Peyer's patch (tissue), 4 donors: Measurements from ENCODE around the gene TBC1D10B. TPM values are rescaled to one million over a fixed set of nuclear protein-coding genes. Genes with fewer than 3 reads are reported as not detected.

Source experiments
- DNase-seq, 3 donors: peaks; one replicate each; pipeline ENCODE4 v3.0.0-alpha.2; 2017 to 2019
- H3K27ac ChIP-seq, 4 donors: fragments of 200-600 bp; sonication (generic); one replicate each; pipeline ENCODE4 v1.5.1; 2016 to 2019
- H3K27me3 ChIP-seq, 2 donors: fragments of 200-600 bp; sonication (generic); one replicate each; pipeline ENCODE4 v1.5.1; 2019
- H3K36me3 ChIP-seq, 3 donors: fragments of 200-600 bp; sonication (generic); one replicate each; pipeline ENCODE4 v1.5.1; 2016 to 2019
- H3K4me1 ChIP-seq, 4 donors: fragments of 200-600 bp; sonication (generic); one replicate each; pipeline ENCODE4 v1.5.1; 2016 to 2019
- H3K4me3 ChIP-seq, 4 donors: fragments of 200-600 bp; sonication (generic); 1 replicate in 3 of 4; 2 replicates in 1 of 4; pipeline ENCODE4 v1.5.1; 2016 to 2019; ENCODE audit warnings: mild to moderate bottlenecking in 1 of 4
- H3K9me3 ChIP-seq, 4 donors: fragments of 200-600 bp; sonication (generic); one replicate each; pipeline ENCODE4 v1.5.1; 2016 to 2019; ENCODE audit warnings: mild to moderate bottlenecking in 1 of 4
- CTCF ChIP-seq, 6 experiments: fragments of 450-650 bp in 4 of 6; fragments of 200-600 bp in 2 of 6; sonication (generic) in 1 of 6; IDR thresholded peaks; one replicate each; pipeline ENCODE4 v1.5.1; 2017 to 2019; ENCODE audit warnings: antibody characterized with exemption in 6 of 6, mild to moderate bottlenecking in 3 of 6, moderate library complexity in 1 of 6
- POLR2A ChIP-seq, 2 donors: fragments of 450-650 bp; IDR thresholded peaks; one replicate each; pipeline ENCODE4 v1.5.1; 2017; ENCODE audit warnings: antibody characterized with exemption in 2 of 2, mild to moderate bottlenecking in 2 of 2, moderate library complexity in 2 of 2
- total RNA-seq, 4 donors: library from RNA; depleted of rRNA; stranded (reverse); fragments of >200 nt; gene quantifications; one replicate each; pipeline ENCODE4 v1.1.0, GENCODE V29; 2016

Gene TBC1D10B
- total RNA-seq, 4 donors from 2014 or later: 37.1 to 58.2 (median 48.9) TPM

- peaks cover 0 to 64% (median 0%) of the 10 kb centered on the region in 3 donors for H3K36me3 ChIP-seq
Observed at GRCh38 chr16:30358990-30359870, 11.1 kb downstream of the TBC1D10B start.

GRCh38 chr16:30358577-30358936 is 11.7 kb downstream of the TBC1D10B start:
- H3K9me3 ChIP-seq: no peaks in the 10 kb centered on the region
- peaks cover 0 to 66% (median 0%) of the 10 kb centered on the region in 3 donors for H3K36me3 ChIP-seq

More at GRCh38 chr16:30358990-30359870, 11.1 kb downstream of the TBC1D10B start:
- H3K9me3 ChIP-seq: no peaks in the 10 kb centered on the region
- peaks cover 0 to 23% (median 5%) of the 10 kb centered on the region in 4 donors for H3K4me1 ChIP-seq
- TF ChIP-seq POLR2A (IDR thresholded peaks at IDR 0.05): no peak
- no peak for TF ChIP-seq CTCF (IDR thresholded peaks at IDR 0.05)
- DNase-seq: no peak
- H3K4me3 ChIP-seq: no peak overlapping the region
- H3K27me3 ChIP-seq: no peaks in the 10 kb centered on the region
- no peak overlapping the region for H3K27ac ChIP-seq

GRCh38 chr16:30357715-30358576 is 12.3 kb downstream of the TBC1D10B start:
- no peak for DNase-seq
- no peak overlapping the region for H3K4me3 ChIP-seq
- H3K36me3 ChIP-seq: peaks cover 0 to 66% (median 0%) of the 10 kb centered on the region in 3 donors
- no peak overlapping the region for H3K27ac ChIP-seq
- no peaks in the 10 kb centered on the region for H3K9me3 ChIP-seq
- TF ChIP-seq POLR2A (IDR thresholded peaks at IDR 0.05): no peak
- no peak for TF ChIP-seq CTCF (IDR thresholded peaks at IDR 0.05)
- H3K27me3 ChIP-seq: no peaks in the 10 kb centered on the region
- H3K4me1 ChIP-seq: peaks cover 0 to 33% (median 7%) of the 10 kb centered on the region in 4 donors

More at GRCh38 chr16:30358577-30358936, 11.7 kb downstream of the TBC1D10B start:
- Histone ChIP-seq H3K4me3 (no peak overlapping the region), H3K4me1 (peaks cover 0 to 30% (median 7%) of the 10 kb centered on the region in 4 donors), H3K27ac (no peak overlapping the region), H3K27me3 (no peaks in the 10 kb centered on the region)
- no peak for TF ChIP-seq CTCF (IDR thresholded peaks at IDR 0.05)
- no peak for TF ChIP-seq POLR2A (IDR thresholded peaks at IDR 0.05)
- DNase-seq: no peak

GRCh38 chr16:30357085-30357714 is 13.1 kb downstream of the TBC1D10B start:
- DNase-seq: no peak
- TF ChIP-seq CTCF (IDR thresholded peaks at IDR 0.05) (no peak), POLR2A (IDR thresholded peaks at IDR 0.05) (no peak)
- Histone ChIP-seq H3K4me1 (peaks cover 0 to 40% (median 7%) of the 10 kb centered on the region in 4 donors), H3K27me3 (no peaks in the 10 kb centered on the region), H3K36me3 (peaks cover 0 to 66% (median 0%) of the 10 kb centered on the region in 3 donors), H3K4me3 (no peak overlapping the region), H3K27ac (peak overlapping the region in 2 of 4 donors; percentile 93 to 98), H3K9me3 (no peaks in the 10 kb centered on the region)
